Endothelial cell (in vitro differentiated cells): ENCODE results near the gene ZNF407. TPM values are rescaled to one million over a fixed set of nuclear protein-coding genes. Genes with fewer than 3 reads are reported as not detected.

Experiments used
- DNase-seq: peaks from one replicate; pipeline ENCODE4 v3.0.0; 2021; ENCODE audit warnings: low spot score
- H3K27ac Mint-ChIP-seq: one replicate; pipeline ENCODE4 v1.8.0; 2021; ENCODE audit warnings: mixed read lengths, inconsistent platforms; ENCODE audit not compliant: unreplicated experiment
- H3K27me3 Mint-ChIP-seq: one replicate; pipeline ENCODE4 v1.8.0; 2021; ENCODE audit warnings: mild to moderate bottlenecking, moderate library complexity, mixed read lengths, inconsistent platforms; ENCODE audit not compliant: unreplicated experiment
- H3K36me3 Mint-ChIP-seq: one replicate; pipeline ENCODE4 v1.8.0; 2021; ENCODE audit warnings: mild to moderate bottlenecking, low read depth, mixed read lengths, inconsistent platforms; ENCODE audit not compliant: unreplicated experiment
- H3K4me1 Mint-ChIP-seq: one replicate; pipeline ENCODE4 v1.8.0; 2021; ENCODE audit warnings: mild to moderate bottlenecking, mixed read lengths, inconsistent platforms; ENCODE audit not compliant: unreplicated experiment
- H3K4me3 Mint-ChIP-seq: one replicate; pipeline ENCODE4 v1.8.0; 2021; ENCODE audit warnings: mild to moderate bottlenecking, mixed read lengths, inconsistent platforms; ENCODE audit not compliant: unreplicated experiment
- H3K9me3 Mint-ChIP-seq: one replicate; pipeline ENCODE4 v1.8.0; 2021; ENCODE audit warnings: mixed read lengths, inconsistent platforms; ENCODE audit not compliant: unreplicated experiment
- total RNA-seq: library from RNA; stranded (reverse); fragmentation: NEBNext Ultra II Directional; extraction: Animal tissue kit (Norgen Biotek cat#: 25700); gene quantifications from one replicate; pipeline ENCODE4 v1.2.1, GENCODE V29; 2021; ENCODE audit not compliant: unreplicated experiment
- TF ChIP-seq, protein P1 (sequence below): fragments of 200-600 bp; sonication (generic); IDR thresholded peaks from one replicate; pipeline ENCODE4 v1.5.0; 2021; ENCODE audit warnings: antibody characterized with exemption; ENCODE audit not compliant: unreplicated experiment

Gene ZNF407
- total RNA-seq, 1 donor from 2014 or later: 16.8 TPM

DNA sequence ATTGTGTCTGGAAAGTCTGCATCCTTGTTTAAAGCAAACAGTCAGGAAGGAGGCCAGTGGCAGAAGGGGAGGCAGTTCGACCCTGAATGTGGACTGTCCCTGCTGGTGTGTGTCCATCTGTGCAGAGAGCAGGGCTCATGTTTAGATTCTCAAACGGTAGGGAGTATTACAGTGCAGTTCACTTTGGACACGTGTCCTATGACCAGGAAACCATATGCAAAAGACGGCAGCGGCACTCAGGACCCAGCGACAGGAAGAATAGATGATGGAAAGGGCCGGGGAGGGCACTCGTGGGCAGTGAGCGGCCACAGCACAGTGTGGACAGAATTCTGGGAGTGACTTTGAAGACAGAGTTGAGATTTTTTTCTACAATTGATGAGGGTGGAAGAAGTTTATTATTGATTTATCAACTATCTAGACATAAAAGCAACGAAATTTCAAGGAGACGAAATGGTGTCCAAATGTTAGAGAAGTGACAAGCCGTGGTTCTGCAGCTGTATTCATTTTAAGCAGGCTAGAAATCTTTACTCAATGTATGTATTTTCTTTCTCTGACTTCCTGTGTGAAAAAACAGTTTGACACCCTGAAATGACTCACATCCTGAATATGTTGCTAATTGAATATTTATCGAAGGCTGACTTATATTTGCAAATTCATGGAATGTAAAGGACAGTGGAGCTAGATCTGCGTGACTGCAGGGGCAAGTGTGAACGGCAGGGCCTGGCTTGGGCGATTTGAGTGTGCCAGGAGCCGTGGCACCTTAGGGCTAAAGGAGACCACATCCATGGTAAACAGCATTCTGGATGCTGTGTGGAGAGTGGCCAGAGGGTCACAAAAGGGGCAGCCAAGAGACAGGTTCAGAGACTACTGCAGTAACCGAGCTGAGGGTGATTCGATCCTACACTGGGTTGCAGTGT lies 397.1 kb downstream of the ZNF407 start:
- Mint-ChIP-seq H3K4me1 (peaks cover 29% of the 10 kb centered on the region), H3K27me3 (peaks cover 1% of the 10 kb centered on the region), H3K27ac (no peak overlapping the region), H3K4me3 (no peak overlapping the region), H3K9me3 (no peaks in the 10 kb centered on the region), H3K36me3 (no peaks in the 10 kb centered on the region)
- TF ChIP-seq, protein P1, sequence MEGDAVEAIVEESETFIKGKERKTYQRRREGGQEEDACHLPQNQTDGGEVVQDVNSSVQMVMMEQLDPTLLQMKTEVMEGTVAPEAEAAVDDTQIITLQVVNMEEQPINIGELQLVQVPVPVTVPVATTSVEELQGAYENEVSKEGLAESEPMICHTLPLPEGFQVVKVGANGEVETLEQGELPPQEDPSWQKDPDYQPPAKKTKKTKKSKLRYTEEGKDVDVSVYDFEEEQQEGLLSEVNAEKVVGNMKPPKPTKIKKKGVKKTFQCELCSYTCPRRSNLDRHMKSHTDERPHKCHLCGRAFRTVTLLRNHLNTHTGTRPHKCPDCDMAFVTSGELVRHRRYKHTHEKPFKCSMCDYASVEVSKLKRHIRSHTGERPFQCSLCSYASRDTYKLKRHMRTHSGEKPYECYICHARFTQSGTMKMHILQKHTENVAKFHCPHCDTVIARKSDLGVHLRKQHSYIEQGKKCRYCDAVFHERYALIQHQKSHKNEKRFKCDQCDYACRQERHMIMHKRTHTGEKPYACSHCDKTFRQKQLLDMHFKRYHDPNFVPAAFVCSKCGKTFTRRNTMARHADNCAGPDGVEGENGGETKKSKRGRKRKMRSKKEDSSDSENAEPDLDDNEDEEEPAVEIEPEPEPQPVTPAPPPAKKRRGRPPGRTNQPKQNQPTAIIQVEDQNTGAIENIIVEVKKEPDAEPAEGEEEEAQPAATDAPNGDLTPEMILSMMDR: no peak
- DNase-seq: no peak

DNA sequence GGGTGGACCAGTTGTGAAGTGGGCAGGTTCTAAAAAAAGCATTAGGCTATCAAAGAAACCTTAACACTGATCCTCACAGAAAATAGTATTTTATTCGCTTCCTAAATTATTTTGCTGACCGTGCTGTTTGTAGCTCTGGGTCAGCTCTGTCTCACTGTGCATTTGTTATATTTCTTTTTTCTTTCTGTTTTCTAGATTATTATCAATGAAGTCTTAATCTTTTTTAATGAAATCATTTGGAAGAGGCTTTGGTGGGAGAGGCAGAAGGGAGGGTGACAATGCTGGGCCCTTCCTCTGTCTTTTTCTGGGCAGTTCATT lies 397.7 kb downstream of the ZNF407 start:
- DNase-seq: no peak
- no peaks in the 10 kb centered on the region for H3K36me3 Mint-ChIP-seq
- TF ChIP-seq, protein P1: no peak
- no peak overlapping the region for H3K4me3 Mint-ChIP-seq
- peaks cover 1% of the 10 kb centered on the region for H3K27me3 Mint-ChIP-seq
- no peak overlapping the region for H3K27ac Mint-ChIP-seq
- peaks cover 28% of the 10 kb centered on the region for H3K4me1 Mint-ChIP-seq
- no peaks in the 10 kb centered on the region for H3K9me3 Mint-ChIP-seq

DNA sequence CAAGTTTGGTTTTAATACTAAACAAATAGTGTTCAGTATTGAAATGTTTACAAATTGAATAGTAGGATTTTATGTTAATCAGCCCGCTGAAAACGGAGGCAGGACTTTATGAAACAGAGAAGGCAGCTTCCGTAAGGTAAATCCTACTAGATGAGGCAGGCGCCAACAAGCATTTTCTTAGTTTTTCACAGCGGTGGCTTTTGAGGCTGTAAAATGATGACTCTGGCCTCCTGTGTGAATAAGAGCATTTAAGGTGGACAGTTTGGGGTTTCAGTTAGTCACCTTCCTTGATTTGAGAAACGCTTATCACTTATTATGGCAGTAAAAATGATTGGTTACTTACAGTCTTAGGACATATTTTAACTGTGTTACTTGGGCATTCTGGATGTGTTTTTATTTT lies 398.4 kb downstream of the ZNF407 start:
- Mint-ChIP-seq H3K4me3 (no peak overlapping the region), H3K27ac (no peak overlapping the region), H3K36me3 (no peaks in the 10 kb centered on the region), H3K9me3 (no peaks in the 10 kb centered on the region), H3K4me1 (peaks cover 23% of the 10 kb centered on the region), H3K27me3 (peaks cover 1% of the 10 kb centered on the region)
- TF ChIP-seq, protein P1: no peak
- no peak for DNase-seq

DNA sequence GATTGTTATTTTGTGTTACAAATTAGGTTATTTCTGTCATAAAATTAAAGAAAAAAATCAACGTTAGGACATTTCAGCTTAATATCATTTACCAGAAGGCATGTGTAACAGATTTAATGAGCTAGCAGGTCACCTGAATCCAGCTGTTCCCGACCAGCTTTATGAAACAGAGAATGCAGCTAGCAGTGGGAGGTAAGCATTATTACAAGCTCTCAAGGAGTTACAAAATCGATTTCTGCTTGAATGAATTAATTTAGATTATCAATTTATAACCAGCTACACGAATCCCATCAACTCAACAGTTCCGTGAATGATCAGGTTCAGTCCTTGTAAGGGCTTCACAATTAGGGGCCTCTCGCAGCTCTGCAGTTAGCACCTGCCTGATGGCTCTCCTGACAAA lies 399.3 kb downstream of the ZNF407 start:
- Mint-ChIP-seq H3K27me3 (no peaks in the 10 kb centered on the region), H3K36me3 (no peaks in the 10 kb centered on the region), H3K9me3 (no peaks in the 10 kb centered on the region), H3K4me3 (no peak overlapping the region), H3K4me1 (peaks cover 18% of the 10 kb centered on the region), H3K27ac (no peak overlapping the region)
- no peak for DNase-seq
- TF ChIP-seq, protein P1: no peak

DNA sequence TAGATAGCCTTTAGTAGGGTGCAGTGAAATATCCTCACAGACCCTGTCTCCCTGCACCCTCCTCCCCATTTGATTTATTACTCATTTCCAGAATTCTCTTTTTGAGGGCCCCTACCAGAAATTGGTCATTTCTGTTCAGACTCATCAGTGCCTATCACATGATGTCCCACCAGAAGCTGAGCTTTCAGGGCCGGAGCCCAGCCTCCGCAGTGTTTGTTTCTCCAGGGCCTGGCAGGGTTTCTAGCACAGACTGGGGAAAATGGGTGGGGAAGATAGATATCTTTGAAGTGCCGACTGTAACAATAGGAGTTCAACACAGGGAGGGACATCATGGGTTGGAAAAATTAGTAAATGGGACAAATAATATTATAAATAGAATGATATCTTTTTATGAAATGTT lies 403.2 kb downstream of the ZNF407 start:
- TF ChIP-seq, protein P1: no peak
- Mint-ChIP-seq H3K36me3 (no peaks in the 10 kb centered on the region), H3K4me1 (no peaks in the 10 kb centered on the region), H3K9me3 (no peaks in the 10 kb centered on the region), H3K4me3 (no peak overlapping the region), H3K27me3 (peaks cover 2% of the 10 kb centered on the region), H3K27ac (no peak overlapping the region)
- DNase-seq: no peak
